Epidermal melanocyte (primary cell): ENCODE results near the gene LRP11.
A peak's percentile ranks its signal among the peaks of the same experiment; 100 is the strongest.
"Not testable (repeated sequence)": the region's sequence is repeated elsewhere in the genome, so short reads cannot be mapped to it uniquely, and the experiment has no call there.

Source experiments
- DNase-seq: peaks from one replicate; pipeline ENCODE4 v3.0.0; 2011; ENCODE audit warnings: low spot score; ENCODE audit not compliant: insufficient read length

LRP11 gene

DNA sequence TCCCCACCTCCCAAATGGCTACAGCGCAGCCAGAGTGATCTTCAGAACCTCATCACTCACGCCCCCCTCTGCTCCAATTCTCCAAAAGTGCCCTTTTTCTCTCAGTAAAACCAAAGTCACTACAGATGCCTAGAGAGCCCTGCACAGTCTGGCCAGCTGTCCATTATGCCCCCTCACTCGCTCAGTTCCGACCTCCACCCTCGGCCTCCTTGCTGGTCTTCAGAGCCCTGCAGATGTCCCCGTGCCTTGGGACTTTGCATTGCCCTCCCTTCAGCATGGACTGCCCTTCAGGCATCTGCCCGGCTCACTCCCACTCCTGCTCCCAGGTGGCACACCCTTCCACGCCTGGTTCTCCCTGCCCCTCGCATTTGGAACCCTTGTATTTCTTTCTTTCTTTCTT is 34.8 kb upstream of the LRP11 start:
- DNase-seq: no peak

- DNase-seq: no peak
Measured at GRCh38 chr6:149897855-149898744, 33.9 kb upstream of the LRP11 start, which contains the start of gene RAET1E. TSS of gene RAET1E (minus strand) at chr6:149898113. CDS start at chr6:149890901, 7,212 bp downstream.

DNA sequence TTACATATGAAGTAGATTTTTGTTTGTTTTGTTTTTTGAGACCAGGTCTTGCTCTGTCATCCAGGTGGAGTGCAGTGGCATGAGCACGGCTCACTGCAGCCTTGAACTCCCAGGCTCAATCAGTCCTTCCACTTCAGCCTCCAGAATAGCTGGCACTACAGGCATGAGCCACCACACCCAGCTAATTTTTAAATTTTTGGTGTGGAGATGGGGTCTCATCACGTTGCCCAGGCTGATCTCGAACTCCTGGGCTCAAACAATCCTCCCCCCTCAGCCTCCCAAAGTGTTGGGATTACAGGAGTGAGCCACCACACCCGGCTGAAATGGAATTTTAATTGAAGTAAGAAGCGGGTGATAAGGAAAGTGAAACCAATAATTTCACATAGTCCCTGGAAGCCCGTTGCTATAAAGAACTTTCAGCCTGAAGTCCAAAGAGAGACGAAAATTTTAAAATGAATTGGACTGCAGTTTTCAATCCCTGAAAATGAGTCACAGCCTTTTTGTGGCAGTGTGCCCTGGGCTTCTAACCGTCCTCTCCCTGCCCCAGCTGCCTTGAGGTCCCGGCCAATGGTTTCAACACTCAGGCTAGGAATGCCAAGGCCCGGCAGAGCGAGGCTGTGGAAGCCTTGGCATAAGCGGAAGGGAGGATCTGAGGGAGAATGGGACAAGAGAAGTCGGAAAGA is 33.0 kb upstream of the LRP11 start:
- peak; percentile 89 for DNase-seq

- DNase-seq: no peak
Measured at GRCh38 chr6:149896491-149896890, 32.3 kb upstream of the LRP11 start.

DNA sequence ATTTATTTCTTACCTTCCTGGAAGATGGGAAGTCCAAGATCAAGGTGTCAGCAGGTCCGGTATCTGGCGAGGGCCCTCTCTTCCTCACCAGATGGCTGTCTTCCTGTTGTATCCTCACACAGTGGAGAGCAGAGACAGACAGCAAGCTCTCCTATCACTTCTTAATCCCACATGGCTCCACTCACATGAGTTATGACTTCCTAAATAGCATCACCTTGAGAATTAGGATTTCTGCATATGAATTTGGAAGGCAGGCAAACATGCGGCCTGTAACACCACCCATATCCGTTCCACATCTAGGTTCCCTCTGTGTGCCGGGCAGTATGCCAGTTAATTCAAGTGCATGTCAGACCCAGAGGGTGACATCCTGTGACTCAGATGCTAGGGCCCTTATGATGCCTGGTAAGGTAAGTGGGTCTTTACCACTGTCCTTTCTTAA is 31.7 kb upstream of the LRP11 start:
- DNase-seq: no peak

GRCh38 chr6:149895048-149895590 is 31.0 kb upstream of the LRP11 start:
- no peak for DNase-seq

GRCh38 chr6:149891864-149892263 is 27.7 kb upstream of the LRP11 start:
- not testable (repeated sequence) for DNase-seq

DNA sequence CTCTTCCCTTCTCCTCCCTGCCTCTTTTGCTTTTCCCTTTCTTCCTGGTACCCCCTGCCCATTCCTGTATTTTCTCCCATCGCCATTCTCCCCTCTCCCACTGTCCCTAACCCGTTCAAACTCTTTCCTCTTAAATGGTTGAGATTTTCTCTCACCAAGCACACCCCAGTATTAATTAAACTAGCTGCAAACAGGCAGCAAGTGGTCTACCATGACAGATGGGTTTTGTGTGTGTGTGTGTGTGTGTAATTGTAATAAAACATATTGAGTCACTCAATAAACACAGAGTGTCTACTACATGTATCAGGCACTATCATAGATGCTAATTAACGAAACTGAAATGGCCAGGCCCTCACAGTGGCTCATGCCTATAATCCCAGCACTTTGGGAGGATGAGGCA is 27.1 kb upstream of the LRP11 start:
- no peak for DNase-seq

GRCh38 chr6:149890629-149891045 is 26.5 kb upstream of the LRP11 start:
- no peak for DNase-seq

DNA sequence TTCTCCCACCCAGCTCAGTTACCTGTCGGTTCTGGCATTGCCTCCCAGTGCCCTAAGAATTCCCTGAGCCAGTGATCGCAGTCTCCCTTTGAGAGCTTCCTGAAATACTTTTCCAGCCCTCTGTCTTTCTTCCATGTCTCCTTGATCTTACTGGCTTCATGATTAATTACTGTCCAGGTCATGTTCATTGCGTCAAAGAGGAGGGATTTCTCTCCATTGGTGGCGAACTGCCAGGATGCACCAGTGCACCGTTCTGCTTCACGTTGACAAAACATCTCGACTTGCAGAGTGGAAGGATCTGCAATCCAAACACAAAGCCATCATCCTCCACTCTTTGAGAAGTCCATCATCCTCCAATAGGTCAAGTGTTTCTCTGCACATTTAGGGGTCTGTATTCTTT is 25.2 kb upstream of the LRP11 start:
- DNase-seq: no peak

DNA sequence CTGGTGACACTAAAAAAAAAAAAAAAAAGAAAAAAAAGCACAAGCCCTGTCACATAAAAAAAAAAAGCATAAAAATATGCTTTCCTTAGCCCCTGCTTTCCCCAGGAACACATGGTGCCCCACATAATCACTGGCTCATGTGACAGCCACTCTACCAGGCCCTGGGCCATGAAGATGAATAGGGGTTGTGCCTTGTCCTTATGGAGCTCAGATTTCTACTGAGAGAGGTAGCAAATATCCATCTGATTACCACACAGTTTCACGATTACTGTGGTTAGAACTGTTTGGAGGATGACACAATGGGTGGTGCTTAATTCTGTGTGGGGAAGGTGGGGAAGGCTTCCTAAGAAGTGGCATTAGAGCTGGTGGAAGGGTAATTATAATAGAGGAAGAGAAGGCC is 24.5 kb upstream of the LRP11 start:
- no peak for DNase-seq

- no peak for DNase-seq
Measured at GRCh38 chr6:149888093-149888492, 23.9 kb upstream of the LRP11 start.

GRCh38 chr6:149887343-149887742 is 23.2 kb upstream of the LRP11 start:
- no peak for DNase-seq

GRCh38 chr6:149885888-149886287 is 21.7 kb upstream of the LRP11 start:
- no peak for DNase-seq

- DNase-seq: no peak
Measured at GRCh38 chr6:149884617-149885016, 20.5 kb upstream of the LRP11 start.

GRCh38 chr6:149884215-149884614 is 20.1 kb upstream of the LRP11 start:
- no peak for DNase-seq

DNA sequence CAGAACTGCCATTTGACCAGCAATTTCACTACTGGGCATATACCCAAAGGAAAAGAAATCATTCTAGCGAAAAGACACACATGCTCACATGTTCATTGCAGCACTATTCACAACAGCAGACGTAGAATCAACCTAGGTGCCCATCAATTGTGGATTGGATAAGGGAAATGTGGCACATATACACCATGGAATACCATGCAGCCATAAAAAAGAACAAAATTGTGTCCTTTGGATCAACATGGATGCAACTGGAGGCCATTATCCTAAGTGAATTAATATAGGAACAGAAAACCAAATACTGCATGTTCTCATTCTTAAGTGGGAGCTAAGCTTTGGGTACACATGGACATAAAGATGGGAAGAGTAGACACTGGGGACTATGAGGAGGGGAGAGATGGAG is 17.7 kb upstream of the LRP11 start:
- DNase-seq: no peak

DNA sequence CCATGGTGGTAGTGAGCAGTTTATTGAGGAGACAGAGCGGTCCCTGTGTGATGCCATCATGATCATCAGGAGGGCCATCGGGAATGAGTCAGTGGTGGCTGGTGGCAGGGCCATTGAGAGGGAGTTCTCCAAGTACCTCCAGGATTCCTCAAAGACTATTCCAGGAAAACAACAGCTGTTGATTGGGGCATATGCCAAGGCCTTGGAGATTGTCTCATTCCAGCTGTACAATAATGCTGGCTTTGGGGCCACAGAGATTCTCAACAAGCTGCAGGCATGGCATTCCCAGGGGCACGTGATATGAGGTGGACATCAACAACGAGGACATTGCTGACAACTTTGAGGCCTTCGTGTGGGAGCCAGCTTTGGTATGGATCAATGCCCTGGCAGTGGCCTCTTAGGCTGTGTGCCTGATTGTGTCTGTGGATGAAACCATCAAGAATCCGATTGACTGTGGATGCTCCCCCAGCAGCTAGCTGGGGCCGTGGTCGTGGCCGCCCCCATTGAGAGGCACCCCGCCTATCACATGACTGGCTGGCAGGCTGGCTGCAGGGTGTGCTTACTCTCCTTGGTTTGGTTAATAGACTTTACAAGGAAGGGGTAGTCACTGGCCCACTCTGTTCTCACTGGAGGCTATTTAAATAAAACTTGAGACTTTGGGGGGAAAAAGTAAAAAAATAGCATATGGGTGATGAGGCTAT is 17.1 kb upstream of the LRP11 start:
- DNase-seq: no peak

- no peak for DNase-seq
Measured at GRCh38 chr6:149877659-149878058, 13.5 kb upstream of the LRP11 start.

DNA sequence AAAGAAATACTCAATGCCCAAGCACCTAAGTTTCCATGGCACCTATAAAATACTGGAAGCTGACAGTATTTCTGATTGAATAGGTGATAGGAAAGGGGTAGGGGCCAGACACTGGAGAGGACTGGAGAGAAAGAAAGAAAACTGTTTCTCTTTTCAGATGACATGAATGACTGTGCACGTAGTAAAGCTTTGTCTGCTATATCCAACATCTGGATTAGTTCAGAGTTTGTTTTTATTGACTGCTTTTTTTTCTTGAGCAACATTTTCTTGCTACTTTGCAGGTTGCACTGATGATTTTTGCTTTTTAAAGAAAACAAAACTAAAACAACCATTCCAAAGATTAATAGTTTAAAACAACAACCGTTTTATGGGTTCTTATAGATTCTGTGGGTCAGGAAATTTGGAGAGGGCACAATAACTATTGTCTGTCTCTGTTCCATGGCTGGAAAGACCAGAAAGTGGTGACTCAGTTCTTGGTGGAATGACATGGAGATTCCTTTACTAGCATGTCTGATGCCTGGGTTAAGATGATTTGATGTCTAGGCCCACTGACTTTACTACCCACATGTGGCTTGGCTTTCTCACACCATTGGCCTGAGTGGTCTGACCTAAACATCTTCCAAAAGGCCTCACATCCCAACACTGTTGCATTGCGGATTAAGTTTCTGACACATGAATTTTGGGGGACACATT is 12.2 kb upstream of the LRP11 start:
- peak; percentile 31 for DNase-seq

DNA sequence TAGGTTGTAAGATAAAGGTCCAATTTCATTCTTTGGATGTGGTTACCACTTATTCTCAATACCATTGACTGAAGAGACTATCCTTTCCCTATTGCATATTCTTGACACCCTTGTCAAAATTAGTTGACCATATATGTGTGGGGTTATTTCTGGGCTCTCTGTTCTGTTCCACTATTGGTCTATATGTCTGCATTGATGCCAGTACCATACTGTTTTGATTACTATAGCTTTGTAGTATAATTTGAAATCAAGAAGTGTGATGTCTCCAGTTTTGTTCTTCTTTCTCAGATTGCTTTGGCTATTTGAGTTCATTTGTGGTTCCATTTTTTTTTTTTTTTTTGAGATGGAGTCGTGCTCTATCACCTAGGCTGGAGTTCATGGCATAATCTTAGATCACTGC is 8.1 kb upstream of the LRP11 start:
- no peak for DNase-seq
